Keratinocyte (primary cell): ENCODE results near the gene GNPAT.

Experiments
- EZH2 ChIP-seq: IDR thresholded peaks from one replicate; pipeline ENCODE4 v1.6.1; 2012; ENCODE audit warnings: inconsistent platforms, mild to moderate bottlenecking, low read length, moderate library complexity
- TF ChIP-seq, protein P1 (sequence below), 3 experiments: IDR thresholded peaks in 1 of 3; conservative IDR thresholded peaks in 1 of 3; optimal IDR thresholded peaks in 1 of 3; 2 replicates in 2 of 3; 3 replicates in 1 of 3; pipeline versions ENCODE3 to v1.5.1; 2011; ENCODE audit warnings: low read length in 3 of 3, mild to moderate bottlenecking in 3 of 3, moderate library complexity in 2 of 3, control low read depth in 1 of 3, inconsistent platforms in 1 of 3; ENCODE audit not compliant: insufficient read depth in 2 of 3; ENCODE audit errors: extremely low read depth in 1 of 3

DNA sequence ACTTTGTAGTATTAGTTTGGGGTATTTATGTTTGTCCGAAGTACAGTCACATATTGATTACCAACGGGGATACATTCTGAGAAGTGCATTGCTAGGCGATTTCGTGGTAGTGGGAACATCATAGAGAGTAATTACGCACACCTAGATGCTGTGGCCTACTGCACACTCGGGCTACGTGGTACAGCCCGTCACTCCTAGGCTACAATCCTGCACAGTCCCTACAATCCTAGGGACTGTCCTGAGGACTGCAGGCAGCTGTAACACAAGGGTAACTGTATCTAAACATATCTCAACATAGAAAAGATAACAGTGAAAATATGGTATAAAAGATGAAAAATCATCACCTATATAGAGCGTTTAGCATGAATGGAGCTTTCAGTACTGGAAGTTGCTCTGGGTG is 78.1 kb downstream of the GNPAT start:
- TF ChIP-seq, protein P1, sequence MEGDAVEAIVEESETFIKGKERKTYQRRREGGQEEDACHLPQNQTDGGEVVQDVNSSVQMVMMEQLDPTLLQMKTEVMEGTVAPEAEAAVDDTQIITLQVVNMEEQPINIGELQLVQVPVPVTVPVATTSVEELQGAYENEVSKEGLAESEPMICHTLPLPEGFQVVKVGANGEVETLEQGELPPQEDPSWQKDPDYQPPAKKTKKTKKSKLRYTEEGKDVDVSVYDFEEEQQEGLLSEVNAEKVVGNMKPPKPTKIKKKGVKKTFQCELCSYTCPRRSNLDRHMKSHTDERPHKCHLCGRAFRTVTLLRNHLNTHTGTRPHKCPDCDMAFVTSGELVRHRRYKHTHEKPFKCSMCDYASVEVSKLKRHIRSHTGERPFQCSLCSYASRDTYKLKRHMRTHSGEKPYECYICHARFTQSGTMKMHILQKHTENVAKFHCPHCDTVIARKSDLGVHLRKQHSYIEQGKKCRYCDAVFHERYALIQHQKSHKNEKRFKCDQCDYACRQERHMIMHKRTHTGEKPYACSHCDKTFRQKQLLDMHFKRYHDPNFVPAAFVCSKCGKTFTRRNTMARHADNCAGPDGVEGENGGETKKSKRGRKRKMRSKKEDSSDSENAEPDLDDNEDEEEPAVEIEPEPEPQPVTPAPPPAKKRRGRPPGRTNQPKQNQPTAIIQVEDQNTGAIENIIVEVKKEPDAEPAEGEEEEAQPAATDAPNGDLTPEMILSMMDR (optimal IDR thresholded peaks at IDR 0.05 in 1 of 3, IDR thresholded peaks at IDR 0.05 in 1 of 3, conservative IDR thresholded peaks at IDR 0.05 in 1 of 3; ENCODE audit: extremely low read depth in 1 of 3, insufficient read depth in 2 of 3, low read length in 3 of 3): no peak
- no peak for TF ChIP-seq EZH2
